ENCODE data around the gene WDR86. TPM values are rescaled to one million over a fixed set of nuclear protein-coding genes. Genes with fewer than 3 reads are reported as not detected.

Gene WDR86
- total and polyA plus RNA-seq, 2 of the 4 experiments (the other 2 are of a cell fraction) = not detected

- TF ChIP-seq MXI1 (IDR thresholded peaks at IDR 0.05; ENCODE audit: borderline replicate concordance, low read depth, low read length) (no peak), CHD1 (IDR thresholded peaks at IDR 0.05; ENCODE audit: low read depth, low read length) (no peak), NFE2L2 (IDR thresholded peaks at IDR 0.05; ENCODE audit: low read depth, low read length) (no peak), BHLHE40 (IDR thresholded peaks at IDR 0.05; ENCODE audit: low read depth, low read length) (no peak), ELK1 (IDR thresholded peaks at IDR 0.05; ENCODE audit: borderline replicate concordance, low read depth, low read length) (no peak), RCOR1 (IDR thresholded peaks at IDR 0.05; ENCODE audit: insufficient replicate concordance, low read length) (no peak), RFX5 (IDR thresholded peaks at IDR 0.05; ENCODE audit: low read depth, low read length) (no peak), MAFK (IDR thresholded peaks at IDR 0.05; ENCODE audit: low read depth, low read length) (no peak), CTCF (conservative IDR thresholded peaks at IDR 0.05; ENCODE audit: low read depth, low read length) (no peak), CEBPB (IDR thresholded peaks at IDR 0.05; ENCODE audit: low read depth, low read length) (no peak), RAD21 (IDR thresholded peaks at IDR 0.05; ENCODE audit: low read length) (no peak), MAZ (IDR thresholded peaks at IDR 0.05; ENCODE audit: borderline replicate concordance, low read depth, low read length) (no peak), USF2 (IDR thresholded peaks at IDR 0.05; ENCODE audit: low read depth, low read length) (no peak)
- Histone ChIP-seq H3K23ac (ENCODE audit: low read depth, low read length) (no peak overlapping the region), H3K14ac (replicated peaks; ENCODE audit: low read depth, low read length) (no peak overlapping the region), H3K9me3 (ENCODE audit: control insufficient read depth, insufficient read depth, low read length) (peaks cover 22% of the 10 kb centered on the region), H4K20me1 (ENCODE audit: insufficient read depth, low read length) (peaks cover 5% of the 10 kb centered on the region; the same call in 1 of the 2 replicates), H3K9me1 (ENCODE audit: insufficient read depth, low read length) (peaks cover 6% of the 10 kb centered on the region), H2BK5ac (ENCODE audit: low read depth, low read length, poor library complexity, severe bottlenecking) (no peak overlapping the region), H3K27ac (ENCODE audit: insufficient read depth, low read length) (no peak overlapping the region), H3K4me3 (ENCODE audit: insufficient read depth, low read depth, low read length) (no peak overlapping the region), H3K4me2 (ENCODE audit: low read depth, low read length) (no peak overlapping the region), H3K36me3 (ENCODE audit: control insufficient read depth, insufficient read depth, low read length) (no peaks in the 10 kb centered on the region), H3K9ac (ENCODE audit: low read depth, low read length) (no peak overlapping the region), H2AK5ac (ENCODE audit: low read depth, low read length) (no peak overlapping the region), H3K27me3 (ENCODE audit: control insufficient read depth, insufficient read depth, low read length) (peaks cover 2% of the 10 kb centered on the region; the same call in 1 of the 2 replicates), H3K79me1 (ENCODE audit: low read depth in 1 of 2, low read length in 2 of 2) (no peaks in the 10 kb centered on the region; a peak in 1 of 4 replicates), H2AFZ (replicated peaks; ENCODE audit: low read length, poor library complexity) (no peak overlapping the region), H2BK120ac (ENCODE audit: low read depth, low read length) (no peak overlapping the region), H2AK9ac (replicated peaks; ENCODE audit: low read depth, low read length, poor library complexity) (no peak overlapping the region), H3K4ac (ENCODE audit: low read depth, low read length) (no peak overlapping the region), H2BK20ac (ENCODE audit: low read depth, low read length) (no peak overlapping the region), H3K56ac (ENCODE audit: extremely low read depth, insufficient read depth, low read length) (no peak overlapping the region), H4K5ac (ENCODE audit: low read depth, low read length) (no peak overlapping the region), H2BK15ac (ENCODE audit: low read depth, low read length) (no peak overlapping the region), H4K91ac (ENCODE audit: insufficient read depth, low read depth, low read length) (no peak overlapping the region), H4K8ac (ENCODE audit: low read depth in 2 of 2, low read length in 2 of 2) (no peak overlapping the region), H3K4me1 (ENCODE audit: control insufficient read depth, insufficient read depth, low read length) (peaks cover 13% of the 10 kb centered on the region), H3K18ac (ENCODE audit: low read depth, low read length) (no peak overlapping the region)
- in situ Hi-C loops (cut with MboI; ENCODE audit: low sequenced_read_pairs) (no loop called here), dilution Hi-C loops (cut with HindIII; ENCODE audit: low sequenced_read_pairs, unreplicated experiment) (no loop called here), intact Hi-C loops (cut with micrococcal nuclease) (no loop called here)
- ATAC-seq (ENCODE audit: low read depth) = no peak
- POLR2A ChIA-PET (ENCODE audit: unreplicated experiment) = interaction anchor here (0.8 kb wide), 1 partner anchor 10 kb away, joined by 5 read pairs; no protein-coding TSS in a partner anchor
- BruUV-seq (replicated peaks) = no TSS peak
- CTCF ChIA-PET = no interaction called here
- no peak for DNase-seq
- WGBS, 2 experiments (ENCODE audit: extremely low coverage in 2 of 2, insufficient read length in 1 of 2) = 43% methylated on average over 1 of the region's 5 CpGs; no CpG with 5 or more reads in 1 of the 2 experiments
These were observed 12.4 kb upstream of the WDR86 start for GRCh38 chr7:151422212-151422611.
